Fibroblast of upper back skin (primary cell): ENCODE results near the gene ASCC2.

Experiments used
- DNase-seq: peaks from one replicate; pipeline ENCODE4 v3.0.0-alpha.2; 2013

Gene ASCC2

DNA sequence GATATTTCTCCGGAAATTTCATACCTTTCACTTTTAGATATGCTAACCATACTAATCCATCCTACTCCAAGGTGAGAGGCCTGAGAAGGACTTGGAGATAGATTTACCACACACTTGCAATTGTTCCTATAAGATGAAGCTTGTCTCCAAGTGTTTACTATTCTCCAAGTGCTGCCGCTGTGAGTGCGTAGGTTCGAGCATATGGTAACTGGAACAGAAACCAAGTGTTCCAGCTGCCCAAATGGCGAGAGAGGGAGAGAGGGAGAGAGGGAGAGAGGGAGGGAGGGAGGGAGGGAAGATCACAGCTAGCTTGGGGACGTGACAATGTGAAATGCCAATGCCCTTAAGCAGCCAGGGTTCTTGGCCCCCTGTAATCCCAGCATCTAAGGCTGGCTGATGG, 21.5 kb downstream of the ASCC2 start:
- DNase-seq = no peak

GRCh38 chr22:29816128-29816527, 21.9 kb downstream of the ASCC2 start:
- DNase-seq = peak; percentile 7

- no peak for DNase-seq
Observed at GRCh38 chr22:29815580-29815979, 22.5 kb downstream of the ASCC2 start.

DNA sequence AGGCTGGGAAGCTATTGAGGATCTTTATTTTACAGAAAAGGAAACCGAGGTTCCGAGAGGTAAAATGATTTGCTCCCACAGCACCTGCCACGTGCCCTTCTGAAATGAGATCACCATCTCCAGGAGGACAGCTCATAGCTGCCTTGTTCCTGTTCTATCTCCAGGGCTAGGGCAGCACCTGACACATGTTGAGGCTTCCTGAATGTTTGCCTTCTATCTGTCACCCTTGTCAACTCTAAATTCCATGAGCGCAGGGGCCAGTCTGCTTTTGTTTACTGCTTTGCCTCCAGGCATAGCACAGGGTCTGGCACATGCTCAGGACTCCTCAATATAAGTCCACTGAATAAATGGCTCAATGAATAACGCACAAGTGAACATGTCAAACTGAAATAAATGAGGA, 24.1 kb downstream of the ASCC2 start:
- no peak for DNase-seq

DNA sequence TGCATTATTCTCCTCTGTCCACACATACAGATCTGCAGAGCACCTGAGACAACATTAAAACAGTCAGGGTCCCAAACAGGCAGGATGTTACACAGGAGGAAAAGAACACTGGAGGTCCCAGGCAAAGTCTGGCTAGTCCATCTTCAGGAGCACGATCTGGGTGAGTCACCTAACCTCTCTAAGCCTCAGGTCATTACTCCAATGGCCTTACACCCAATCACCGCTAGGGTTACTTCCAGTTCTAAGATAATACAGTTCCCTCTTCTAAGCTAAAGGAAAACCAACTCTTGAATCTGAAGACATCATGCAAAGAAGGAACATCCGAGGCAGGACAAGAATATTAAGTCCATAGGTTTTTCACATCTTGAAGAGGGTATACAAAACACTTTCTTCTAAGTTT, 24.5 kb downstream of the ASCC2 start:
- DNase-seq = no peak

- no peak for DNase-seq
Observed at GRCh38 chr22:29813126-29813525, 24.9 kb downstream of the ASCC2 start.

GRCh38 chr22:29811377-29811776, 26.7 kb downstream of the ASCC2 start:
- DNase-seq = no peak

GRCh38 chr22:29810216-29810615, 27.9 kb downstream of the ASCC2 start:
- DNase-seq = no peak

DNA sequence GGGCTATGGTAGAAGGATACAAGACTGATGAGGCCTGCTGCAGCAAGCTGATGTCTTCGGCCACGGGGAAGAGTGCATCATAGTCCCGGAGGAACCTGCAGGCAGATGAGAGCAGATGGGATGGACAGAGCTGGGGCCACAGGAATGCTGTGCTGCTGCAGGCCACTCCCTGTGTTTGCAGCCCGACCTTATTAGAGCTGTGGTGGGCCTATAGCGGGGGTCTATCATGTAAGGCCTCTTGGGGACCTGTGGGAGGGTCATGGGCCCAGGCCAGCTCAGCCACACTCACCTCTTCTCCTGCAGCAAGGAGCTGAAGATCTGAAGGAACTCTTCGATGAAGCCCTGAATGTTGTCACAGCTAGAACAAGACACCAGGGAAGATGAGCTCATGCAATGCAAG, 31.9 kb downstream of the ASCC2 start:
- DNase-seq = no peak

- no peak for DNase-seq
Observed at GRCh38 chr22:29804985-29805384, 33.1 kb downstream of the ASCC2 start.

- DNase-seq = no peak
Observed at GRCh38 chr22:29803190-29803589, 34.9 kb downstream of the ASCC2 start.

DNA sequence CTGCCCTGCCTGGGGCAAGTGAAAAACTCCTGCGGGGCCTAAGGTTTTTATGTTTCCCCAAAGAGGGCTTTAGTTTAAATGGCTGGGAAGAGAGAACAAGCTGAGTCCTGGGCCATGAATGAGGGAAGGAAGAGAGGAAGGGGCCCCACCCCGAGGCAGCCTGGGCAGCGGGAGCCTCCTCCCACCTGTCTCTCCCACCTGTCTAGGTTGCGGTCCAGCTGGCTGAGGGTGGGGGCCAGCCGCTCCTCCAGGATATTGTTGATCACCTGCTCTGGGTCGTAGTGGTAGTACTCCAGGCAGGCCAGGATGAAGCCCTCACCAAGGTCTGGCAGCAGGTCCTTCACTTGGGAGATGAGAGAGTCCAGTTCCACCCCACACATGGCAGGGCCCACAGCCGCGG, 36.3 kb downstream of the ASCC2 start:
- DNase-seq = no peak

DNA sequence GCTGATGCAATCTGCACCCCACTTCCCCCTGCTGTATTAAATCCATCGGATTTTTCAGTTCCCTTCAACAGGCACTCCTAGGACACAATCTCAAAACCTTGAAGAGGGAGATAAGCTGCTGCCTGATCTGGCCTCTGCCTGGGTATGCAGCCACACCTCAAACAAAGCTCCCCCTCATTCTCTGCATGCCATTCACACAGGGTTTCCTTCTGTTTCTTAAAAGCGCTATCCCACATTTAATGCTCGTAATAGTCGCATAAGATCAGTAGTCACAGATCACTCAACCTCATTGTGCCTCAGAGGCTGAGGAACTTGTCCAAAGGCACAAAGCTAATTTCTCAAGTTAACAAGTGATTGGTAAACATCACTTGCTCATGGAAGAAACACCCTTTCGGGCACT, 36.9 kb downstream of the ASCC2 start:
- DNase-seq = no peak

DNA sequence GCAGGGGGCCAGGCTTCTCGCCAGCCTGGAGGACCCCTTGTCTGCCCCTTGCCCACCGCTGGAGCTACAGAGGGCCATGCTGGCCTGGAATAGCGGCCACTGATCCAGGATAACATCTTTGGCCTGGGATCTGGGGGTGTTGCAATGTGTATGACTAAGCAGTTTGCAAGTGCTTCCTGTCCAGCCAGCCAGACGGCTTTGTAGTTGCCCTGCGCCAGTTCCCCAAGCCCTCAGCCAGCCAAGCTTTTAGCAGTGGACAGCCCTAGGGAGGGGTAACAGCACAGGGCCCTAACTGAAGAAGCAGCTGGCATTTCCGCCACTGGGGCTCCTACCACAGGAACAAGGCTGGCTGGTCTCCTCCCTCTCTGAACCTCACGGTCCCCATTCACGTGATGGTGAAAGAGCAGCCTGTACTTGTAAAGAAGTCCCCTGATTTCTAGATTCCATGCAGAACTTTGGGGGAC, 38.8 kb downstream of the ASCC2 start:
- DNase-seq = peak; percentile 77

- DNase-seq = no peak
Observed at GRCh38 chr22:29798801-29799200, 39.3 kb downstream of the ASCC2 start.

- DNase-seq = peak; percentile 35
Observed at GRCh38 chr22:29798318-29798717, 39.8 kb downstream of the ASCC2 start.

DNA sequence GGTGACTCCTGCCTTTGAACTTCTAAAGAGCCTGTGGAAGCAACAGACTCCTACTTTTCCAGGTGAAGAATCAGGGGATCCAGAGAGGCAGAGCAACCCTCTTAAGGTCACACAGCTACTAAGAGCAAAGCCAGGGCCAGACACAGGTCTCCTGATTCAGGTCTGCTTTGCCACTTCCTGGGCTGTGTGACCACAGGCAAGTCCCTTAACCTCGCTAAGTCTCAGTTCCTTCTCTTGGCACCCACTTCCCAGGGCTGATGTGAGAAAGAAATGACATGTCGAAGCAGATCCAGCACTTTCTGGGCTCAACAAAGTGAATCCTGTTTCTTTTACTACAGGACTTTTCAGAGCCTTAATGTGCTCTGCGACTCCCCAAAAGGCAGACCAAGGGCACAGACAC, 40.7 kb downstream of the ASCC2 start:
- DNase-seq = no peak

GRCh38 chr22:29795663-29796062, 42.4 kb downstream of the ASCC2 start:
- DNase-seq = no peak

DNA sequence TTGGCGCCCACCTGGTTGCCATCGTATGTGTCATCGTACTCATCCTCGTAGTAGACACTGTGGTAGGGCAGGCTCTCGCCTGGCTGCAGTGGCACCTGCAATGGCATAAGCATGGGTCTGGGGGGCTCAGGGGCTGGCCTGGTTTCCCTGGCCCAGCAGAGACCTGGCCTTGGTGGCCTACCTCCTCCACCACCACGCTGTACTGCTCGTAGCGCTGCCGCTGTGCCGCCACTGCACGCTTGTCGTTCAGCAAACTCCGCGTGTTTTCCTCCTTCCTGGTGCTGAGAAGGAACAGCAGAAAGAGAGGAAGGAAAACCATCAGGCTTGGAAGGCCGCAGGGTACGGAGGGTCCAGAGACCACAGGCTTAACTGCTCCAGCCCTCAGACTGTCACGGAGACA, 44.7 kb downstream of the ASCC2 start:
- DNase-seq = no peak

- DNase-seq = no peak
Observed at GRCh38 chr22:29790061-29790460, 48.0 kb downstream of the ASCC2 start.

GRCh38 chr22:29788339-29789279, 49.5 kb downstream of the ASCC2 start:
- no peak for DNase-seq

GRCh38 chr22:29787371-29787980, 50.6 kb downstream of the ASCC2 start:
- DNase-seq = no peak

DNA sequence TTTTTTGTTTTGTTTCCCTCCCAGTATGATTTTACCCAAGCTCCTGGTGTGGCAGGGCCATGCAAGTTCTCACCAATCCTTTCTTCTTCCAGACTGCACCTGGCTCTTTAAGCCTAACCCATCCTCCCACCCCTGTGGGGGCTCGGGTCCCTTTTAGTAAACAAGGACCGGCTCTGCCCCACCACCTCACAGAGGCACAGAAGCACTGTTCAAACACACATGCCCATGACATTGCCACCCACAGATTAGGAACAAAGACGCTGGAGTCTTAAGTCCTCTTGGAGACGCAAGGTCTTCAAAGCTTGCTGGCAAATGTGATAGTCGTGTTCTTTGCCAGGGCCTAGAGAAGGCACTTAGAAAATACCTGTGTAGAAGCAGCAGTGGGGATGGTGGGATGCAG, 52.0 kb downstream of the ASCC2 start:
- DNase-seq = no peak
